HepG2 (cell line): ENCODE data around the gene LENEP. TPM values are rescaled to one million over a fixed set of nuclear protein-coding genes. Genes with fewer than 3 reads are reported as not detected.

ENCODE experiments used
- ATAC-seq: fragments of 200-7000 bp; cut with Tn5 transposase; 3 replicates; pipeline ENCODE4 v1.9.1; 2020; ENCODE audit warnings: mild to moderate bottlenecking, moderate library complexity
- BruUV-seq: library from RNA; stranded (reverse); fragments of 400-500 nt; replicated peaks from 2 replicates; lab custom pipeline; 2021; lab: Mats Ljungman, UMichigan
- CTCF ChIA-PET: fragments of 300-600 bp; formaldehyde crosslinking; extraction: SDS; loops from one replicate; lab custom pipeline; 2021; ENCODE audit warnings: low total read pairs, inconsistent platforms, low intra/inter-chr PET ratio; lab: Yijun Ruan, JAX
- POLR2A ChIA-PET: fragments of 350-600 bp; sonication (Branson Sonifier 250); formaldehyde crosslinking; loops from one replicate; lab custom pipeline; 2020; ENCODE audit warnings: antibody characterized with exemption, inconsistent platforms; lab: Yijun Ruan, JAX
- DNase-seq: peaks from one replicate; pipeline ENCODE4 v3.0.0-alpha.2; 2015; ENCODE audit warnings: low spot score
- FAIRE-seq: peaks from 3 replicates; lab custom pipeline; 2011; peaks lifted over from hg19 to GRCh38; lab: Jason Lieb, UNC
- H2AFZ ChIP-seq: one replicate; pipeline ENCODE4 v1.6.1; 2011; ENCODE audit warnings: low read length, inconsistent platforms
- H3K27ac ChIP-seq: fragments of 300-600 bp; 3 replicates; pipeline ENCODE4 v1.8.0; 2011; ENCODE audit warnings: mixed run types, mild to moderate bottlenecking, mixed read lengths, low read length, inconsistent platforms; ENCODE audit not compliant: insufficient read depth; ENCODE audit errors: extremely low read length
- H3K27me3 ChIP-seq, 2 experiments: fragments of 200-600 bp in 1 of 2; 2 replicates in 1 of 2; 3 replicates in 1 of 2; pipeline versions ENCODE4 v1.6.0 to v1.8.0; 2011; ENCODE audit warnings: low read length in 2 of 2, mild to moderate bottlenecking in 2 of 2, moderate library complexity in 2 of 2, inconsistent platforms in 1 of 2; ENCODE audit not compliant: insufficient read depth in 2 of 2, control insufficient read depth in 1 of 2
- H3K36me3 ChIP-seq, 2 experiments: fragments of 200-600 bp in 1 of 2; replicated peaks in 1 of 2; 2 replicates in 1 of 2; 3 replicates in 1 of 2; pipeline versions ENCODE4 v1.5.1 to v1.8.0; 2011; ENCODE audit warnings: low read length in 2 of 2, inconsistent platforms in 1 of 2; ENCODE audit not compliant: insufficient read depth in 2 of 2, control insufficient read depth in 1 of 2
- H3K4me1 ChIP-seq: 2 replicates; pipeline ENCODE4 v1.5.1; 2012; ENCODE audit warnings: low read length, inconsistent platforms; ENCODE audit not compliant: insufficient read depth
- H3K4me2 ChIP-seq: 2 replicates; pipeline ENCODE4 v1.6.0; 2011; ENCODE audit warnings: low read depth, low read length, inconsistent platforms
- H3K4me3 ChIP-seq, 3 experiments: fragments of 200-600 bp in 1 of 3; sonication (generic), shearing (Covaris generic) in 1 of 3; replicated peaks in 1 of 3; 2 replicates each; pipeline ENCODE4 v1.5.1; 2011 to 2016; ENCODE audit warnings: low read length in 3 of 3, inconsistent platforms in 2 of 3, low read depth in 2 of 3, mild to moderate bottlenecking in 2 of 3, control low read depth in 1 of 3, mixed read lengths in 1 of 3; ENCODE audit not compliant: insufficient read depth in 1 of 3
- H3K79me2 ChIP-seq: one replicate; pipeline ENCODE4 v1.6.1; 2011; ENCODE audit warnings: low read length, inconsistent platforms; ENCODE audit not compliant: insufficient read depth
- H3K9ac ChIP-seq: 2 replicates; pipeline ENCODE4 v1.6.0; 2011; ENCODE audit warnings: mild to moderate bottlenecking, low read depth, low read length, inconsistent platforms; ENCODE audit not compliant: insufficient read depth
- H3K9me3 ChIP-seq: 2 replicates; pipeline ENCODE4 v1.5.1; 2012; ENCODE audit warnings: mild to moderate bottlenecking, low read length
- H4K20me1 ChIP-seq: 2 replicates; pipeline ENCODE4 v1.6.0; 2011; ENCODE audit warnings: inconsistent platforms, mild to moderate bottlenecking, low read length, moderate library complexity; ENCODE audit not compliant: insufficient read depth
- ARID3A ChIP-seq: IDR thresholded peaks from 2 replicates; pipeline ENCODE4 v1.6.1; 2012; ENCODE audit warnings: low read depth, low read length, improper control_type of control experiment
- HCFC1 ChIP-seq: fragments of 150-350 bp; IDR thresholded peaks from 2 replicates; pipeline ENCODE4 v1.6.1; 2014; ENCODE audit warnings: low read depth, low read length
- ZNF572 ChIP-seq: sonication (generic); formaldehyde crosslinking; IDR thresholded peaks from 2 replicates; pipeline ENCODE4 v1.5.1; 2020; ENCODE audit warnings: mild to moderate bottlenecking, missing genetic modification reagents
- ZNF749 ChIP-seq: sonication (generic); formaldehyde crosslinking; IDR thresholded peaks from 2 replicates; pipeline ENCODE4 v1.8.0; 2022; ENCODE audit warnings: mild to moderate bottlenecking, missing genetic modification reagents, moderate library complexity, borderline replicate concordance
- WGBS: methylation state at CpG from one replicate; pipeline ENCODE4 v1.1.6; 2017; ENCODE audit warnings: low lambda C conversion rate; 5-methylcytosine and 5-hydroxymethylcytosine counted together
- in situ Hi-C: cut with HindIII; loops from 2 replicates; pipeline ENCODE4 v1.10.0; 2017; ENCODE audit warnings: low pct_unique_long_range_greater_than_20kb; ENCODE audit not compliant: extremely low pct_ligation_motif_present
- intact Hi-C: fragments of 100-400 bp; cut with micrococcal nuclease; formaldehyde crosslinking; loops from one replicate; pipeline ENCODE4 v1.10.0; 2022; ENCODE audit not compliant: unreplicated experiment
- polyA plus RNA-seq, 8 experiments: library from polyadenylated mRNA; depleted of rRNA in 3 of 8; stranded (reverse) in 7 of 8; unstranded in 1 of 8; fragments of >200 nt; fragmentation: Illumina TruSeq in 4 of 8; extraction: Trizol in 4 of 8; gene quantifications; 2 replicates each; pipeline versions ENCODE4 v1.2.1 to v1.2.3, GENCODE V29; 2011 to 2016; ENCODE audit warnings: low read depth in 4 of 8, missing spikeins in 1 of 8, mixed read lengths in 1 of 8; ENCODE audit not compliant: insufficient read depth in 1 of 8
- total RNA-seq, 5 experiments: library from RNA; depleted of rRNA; stranded (reverse); fragments of >200 nt; fragmentation: Illumina TruSeq; extraction: Trizol; gene quantifications; 2 replicates each; pipeline ENCODE4 v1.2.3, GENCODE V29; 2016; ENCODE audit warnings: low read depth in 1 of 5
- TF ChIP-seq, protein P1 (sequence below): sonication (generic); formaldehyde crosslinking; IDR thresholded peaks from 2 replicates; pipeline ENCODE4 v1.5.1; 2020; ENCODE audit warnings: missing genetic modification reagents, mild to moderate bottlenecking, borderline replicate concordance

Gene LENEP
- total and polyA plus RNA-seq, 2 of the 13 experiments (the other 11 are each of a cell fraction or from before 2014, with no cell fraction given): 0.29 TPM; not detected in 1

DNA sequence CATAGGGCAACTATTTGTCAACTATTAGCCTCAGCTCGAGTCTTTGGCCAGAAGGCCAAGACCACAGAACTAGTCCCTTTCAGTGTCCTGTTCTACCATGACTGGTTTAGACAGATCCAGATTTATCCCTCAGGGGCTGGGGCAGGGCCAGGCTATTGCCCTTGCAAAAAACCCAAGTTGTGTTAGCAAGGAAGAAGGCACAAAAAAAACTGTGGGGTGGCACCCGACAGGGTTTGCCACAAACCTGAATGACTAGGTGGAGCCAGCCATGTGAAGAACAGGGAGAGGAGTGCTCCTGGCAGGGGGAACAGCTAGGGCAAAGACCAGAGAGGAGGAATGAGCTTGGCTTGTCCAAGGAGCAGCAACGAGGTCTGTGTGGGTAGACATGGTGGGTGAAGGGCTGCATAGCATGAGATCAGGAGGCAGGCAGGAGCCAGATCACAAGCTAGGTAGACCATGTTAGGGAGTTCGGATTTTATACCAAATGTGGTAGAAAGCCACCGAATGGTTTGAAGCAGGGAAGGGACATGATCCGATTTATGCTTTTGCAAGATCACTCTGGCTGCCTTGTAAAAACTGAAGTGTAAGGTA, 44.6 kb downstream of the LENEP start (continued):
- TF ChIP-seq, protein P1, sequence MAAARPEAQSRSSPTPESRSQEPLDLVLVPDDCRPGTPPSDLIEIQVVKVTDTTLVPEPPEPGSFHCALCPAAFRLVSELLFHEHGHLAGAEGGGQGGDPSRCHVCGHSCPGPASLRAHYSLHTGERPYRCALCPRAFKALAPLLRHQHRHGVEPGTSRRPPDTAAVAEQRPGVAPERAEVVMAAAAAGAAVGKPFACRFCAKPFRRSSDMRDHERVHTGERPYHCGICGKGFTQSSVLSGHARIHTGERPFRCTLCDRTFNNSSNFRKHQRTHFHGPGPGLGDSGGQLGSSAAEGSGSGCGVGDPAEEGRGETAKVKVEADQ (CRISPR knock-in tag): no peak
- no peak for TF ChIP-seq ZNF572
- no peak for TF ChIP-seq ARID3A
- no peak for TF ChIP-seq HCFC1

DNA sequence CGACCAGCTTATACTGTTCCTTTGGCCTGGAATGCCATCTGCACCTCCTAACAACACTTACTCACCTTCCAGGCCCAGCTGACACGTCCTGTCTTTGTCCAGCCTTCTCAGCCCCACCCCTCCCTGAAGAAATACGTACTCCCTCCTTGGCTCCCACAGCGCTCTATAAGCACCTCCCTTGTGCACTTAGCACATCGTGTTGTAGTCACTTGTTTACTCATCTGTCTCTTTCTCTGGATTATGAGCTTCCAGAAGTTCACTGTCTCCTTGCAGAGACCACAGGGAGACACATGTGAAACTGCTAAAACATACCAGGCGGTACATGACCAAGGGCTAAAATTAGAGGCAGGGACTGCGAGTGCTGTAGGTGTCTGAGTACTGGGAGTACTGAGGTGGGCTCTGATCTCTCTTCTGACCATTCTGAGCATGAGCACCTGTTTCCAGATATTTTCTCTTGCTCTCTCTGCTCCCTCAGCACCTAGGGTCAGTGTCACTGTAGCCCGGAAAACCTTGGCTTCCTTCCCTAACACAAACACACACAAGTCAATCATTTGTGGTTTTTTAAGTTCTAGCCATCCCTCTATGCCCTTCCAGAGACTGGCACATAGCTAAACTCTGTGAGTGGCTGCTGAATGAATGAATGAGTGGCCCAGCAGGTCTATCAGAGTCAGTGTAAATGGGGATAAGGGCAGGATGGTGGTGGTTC, 45.4 kb downstream of the LENEP start:
- ChIA-PET POLR2A (interaction anchor here (0.9 kb wide), 1 partner anchor 10 kb away, joined by 3 read pairs; no protein-coding TSS in a partner anchor), CTCF (no interaction called here)
- no TSS peak for BruUV-seq
- H4K20me1 ChIP-seq: no peaks in the 10 kb centered on the region
- H3K9ac ChIP-seq: no peak overlapping the region
- FAIRE-seq (no peak), ATAC-seq (no peak), DNase-seq (no peak)
- no peak overlapping the region for H3K27ac ChIP-seq
- H3K4me1 ChIP-seq: peaks cover 35% of the 10 kb centered on the region
- H2AFZ ChIP-seq: no peak overlapping the region
- no peaks in the 10 kb centered on the region for H3K79me2 ChIP-seq
- intact Hi-C loops (no loop called here), in situ Hi-C loops (no loop called here)
- no peaks in the 10 kb centered on the region for H3K36me3 ChIP-seq
- no peak overlapping the region for H3K4me2 ChIP-seq
- H3K9me3 ChIP-seq: no peaks in the 10 kb centered on the region
- TF ChIP-seq ZNF749: no peak
- H3K4me3 ChIP-seq: no peak overlapping the region
- WGBS: 12% methylated on average over 8 of the region's 8 CpGs
- peaks cover 12 to 51% of the 10 kb centered on the region in 2 experiments for H3K27me3 ChIP-seq
